ENCODE measurements around the gene NHERF2.
A peak's percentile ranks its signal among the peaks of the same experiment; 100 is the strongest.

NHERF2 gene

GRCh38 chr16:2015947-2016208, 10.8 kb upstream of the NHERF2 start:
- DNase-seq (ENCODE audit: insufficient read length, low spot score) (no peak), FAIRE-seq (no peak)
- no peak for TF ChIP-seq CTCF (IDR thresholded peaks at IDR 0.05; ENCODE audit: insufficient read depth, missing control alignments)

GRCh38 chr16:2016407-2016922, 10.2 kb upstream of the NHERF2 start:
- TF ChIP-seq CTCF (IDR thresholded peaks at IDR 0.05; ENCODE audit: insufficient read depth, missing control alignments) = peak; percentile 23
- no peak for FAIRE-seq
- DNase-seq (ENCODE audit: insufficient read length, low spot score) = no peak

GRCh38 chr16:2019518-2019920, 7.2 kb upstream of the NHERF2 start, which contains the start of gene NPW:
Gene NPW (plus strand): TSS chr16:2019785.
- TF ChIP-seq CTCF (IDR thresholded peaks at IDR 0.05; ENCODE audit: insufficient read depth, missing control alignments) = no peak
- FAIRE-seq (no peak), DNase-seq (ENCODE audit: insufficient read length, low spot score) (peak; percentile 73)

- no peak for TF ChIP-seq CTCF (IDR thresholded peaks at IDR 0.05; ENCODE audit: insufficient read depth, missing control alignments)
- FAIRE-seq (no peak), DNase-seq (ENCODE audit: insufficient read length, low spot score) (no peak)
Measured at GRCh38 chr16:2019921-2020831, 6.5 kb upstream of the NHERF2 start.

- no peak for FAIRE-seq
- no peak for DNase-seq (ENCODE audit: insufficient read length, low spot score)
- TF ChIP-seq CTCF (IDR thresholded peaks at IDR 0.05; ENCODE audit: insufficient read depth, missing control alignments) = no peak
Measured at GRCh38 chr16:2022723-2023091, 4.0 kb upstream of the NHERF2 start.

GRCh38 chr16:2023092-2024031, 3.3 kb upstream of the NHERF2 start:
- peak; percentile 84 for TF ChIP-seq CTCF (IDR thresholded peaks at IDR 0.05; ENCODE audit: insufficient read depth, missing control alignments)
- peak; percentile 99 for DNase-seq (ENCODE audit: insufficient read length, low spot score)
- no peak for FAIRE-seq

Measured in D721Med (cell line).